ENCODE data around the gene PPM1B.

PPM1B gene

GRCh38 chr2:44181648-44182047 lies 13.0 kb downstream of the PPM1B start:
- Histone ChIP-seq H3K9ac (no peak overlapping the region), H2AFZ (no peak overlapping the region), H3K4me3 (ENCODE audit: low read depth, low read length) (no peak overlapping the region), H3K79me2 (peaks cover 73% of the 10 kb centered on the region), H3K4me2 (ENCODE audit: low read length) (no peak overlapping the region), H3K4me1 (peaks cover 16% of the 10 kb centered on the region), H3K27ac (no peak overlapping the region), H3K36me3 (ENCODE audit: control insufficient read depth, insufficient read depth, low read length) (no peaks in the 10 kb centered on the region), H3K27me3 (ENCODE audit: control insufficient read depth, insufficient read depth, low read length) (no peaks in the 10 kb centered on the region), H3K9me3 (ENCODE audit: control insufficient read depth, low read length) (no peaks in the 10 kb centered on the region)
- no peak for TF ChIP-seq CTCF (IDR thresholded peaks at IDR 0.05)

GRCh38 chr2:44184106-44184505 lies 15.4 kb downstream of the PPM1B start:
- H3K9ac ChIP-seq, result no peak overlapping the region
- no peak overlapping the region for H3K4me3 ChIP-seq (ENCODE audit: low read depth, low read length)
- no peak for TF ChIP-seq CTCF (IDR thresholded peaks at IDR 0.05)
- peaks cover 71% of the 10 kb centered on the region for H3K79me2 ChIP-seq
- H3K9me3 ChIP-seq (ENCODE audit: control insufficient read depth, low read length), result no peaks in the 10 kb centered on the region
- H3K27me3 ChIP-seq (ENCODE audit: control insufficient read depth, insufficient read depth, low read length), result no peaks in the 10 kb centered on the region
- H3K4me1 ChIP-seq, result peaks cover 16% of the 10 kb centered on the region
- no peak overlapping the region for H3K27ac ChIP-seq
- no peak overlapping the region for H2AFZ ChIP-seq
- H3K36me3 ChIP-seq (ENCODE audit: control insufficient read depth, insufficient read depth, low read length), result no peaks in the 10 kb centered on the region
- H3K4me2 ChIP-seq (ENCODE audit: low read length), result no peak overlapping the region

DNA sequence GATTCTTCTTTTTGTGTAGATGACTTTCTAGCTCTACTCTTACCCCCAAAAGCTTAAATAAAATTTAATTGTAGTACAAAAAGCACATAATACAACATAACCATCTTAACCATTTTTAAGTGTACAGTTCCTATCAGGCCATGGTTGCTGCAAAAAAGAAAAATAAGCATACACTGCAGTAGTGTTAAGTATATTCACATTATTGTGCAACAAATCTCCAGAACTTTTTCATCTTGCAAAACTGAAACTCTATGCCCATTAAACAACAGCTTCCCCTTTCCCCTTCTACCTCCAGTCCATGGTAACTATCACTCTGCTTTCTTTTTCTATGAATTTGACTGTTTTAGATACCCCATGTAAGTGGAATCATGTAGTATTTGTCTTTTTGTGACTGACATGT lies 18.1 kb downstream of the PPM1B start:
- Histone ChIP-seq H3K9me3 (ENCODE audit: control insufficient read depth, low read length) (no peaks in the 10 kb centered on the region), H3K4me3 (ENCODE audit: low read depth, low read length) (no peak overlapping the region), H3K9ac (no peak overlapping the region), H3K27ac (no peak overlapping the region), H3K4me1 (peaks cover 8% of the 10 kb centered on the region), H2AFZ (no peak overlapping the region), H3K79me2 (peaks cover 61% of the 10 kb centered on the region), H3K4me2 (ENCODE audit: low read length) (no peak overlapping the region), H3K36me3 (ENCODE audit: control insufficient read depth, insufficient read depth, low read length) (no peaks in the 10 kb centered on the region), H3K27me3 (ENCODE audit: control insufficient read depth, insufficient read depth, low read length) (no peaks in the 10 kb centered on the region)
- no peak for TF ChIP-seq CTCF (IDR thresholded peaks at IDR 0.05)

- peaks cover 8% of the 10 kb centered on the region for H3K4me1 ChIP-seq
These were observed 18.6 kb downstream of the PPM1B start for GRCh38 chr2:44187251-44187650.

More at GRCh38 chr2:44187251-44187650, 18.6 kb downstream of the PPM1B start:
- Histone ChIP-seq H3K4me3 (ENCODE audit: low read depth, low read length) (no peak overlapping the region), H3K36me3 (ENCODE audit: control insufficient read depth, insufficient read depth, low read length) (no peaks in the 10 kb centered on the region), H3K9me3 (ENCODE audit: control insufficient read depth, low read length) (no peaks in the 10 kb centered on the region), H3K9ac (no peak overlapping the region), H3K4me2 (ENCODE audit: low read length) (no peak overlapping the region), H3K79me2 (peaks cover 61% of the 10 kb centered on the region), H2AFZ (no peak overlapping the region), H3K27me3 (ENCODE audit: control insufficient read depth, insufficient read depth, low read length) (no peaks in the 10 kb centered on the region), H3K27ac (no peak overlapping the region)
- TF ChIP-seq CTCF (IDR thresholded peaks at IDR 0.05), result no peak

Data from parathyroid adenoma (tissue), 2 donors.